Measurements from ENCODE around the gene RNF182. TPM values are rescaled to one million over a fixed set of nuclear protein-coding genes. Genes with fewer than 3 reads are reported as not detected.

The RNF182 gene
- total and polyA plus RNA-seq, 3 experiments from 2014 or later: not detected

- Mint-ChIP-seq H3K4me3 (no peak overlapping the region), H3K27ac (no peak overlapping the region), H3K9me3 (no peaks in the 10 kb centered on the region), H3K4me1 (peaks cover 0 to 5% (median 0%) of the 10 kb centered on the region in 3 donors), H3K27me3 (peaks cover 8 to 41% of the 10 kb centered on the region in 2 donors), H3K36me3 (no peaks in the 10 kb centered on the region)
- Histone ChIP-seq H3K4me1 (ENCODE audit: insufficient read depth, low read length) (no peaks in the 10 kb centered on the region), H3K27me3 (ENCODE audit: insufficient read depth, low read length, poor library complexity, severe bottlenecking) (peaks cover 3% of the 10 kb centered on the region), H3K27ac (ENCODE audit: low read depth, low read length) (no peak overlapping the region), H3K9me3 (ENCODE audit: low read length) (no peaks in the 10 kb centered on the region), H3K36me3 (ENCODE audit: insufficient read depth, low read length) (no peaks in the 10 kb centered on the region), H3K4me3 (ENCODE audit: low read length) (no peak overlapping the region)
- ChIA-PET POLR2A (no interaction called here), CTCF (interaction anchor here (1.3 to 4.7 kb wide), 4 partner anchors 10 to 233 kb away, joined by 4 to 36 read pairs (median 10); no protein-coding TSS in a partner anchor)
- DNase-seq: no peak
Observed at GRCh38 chr6:13911337-13911736, 13.4 kb upstream of the RNF182 start.

DNA sequence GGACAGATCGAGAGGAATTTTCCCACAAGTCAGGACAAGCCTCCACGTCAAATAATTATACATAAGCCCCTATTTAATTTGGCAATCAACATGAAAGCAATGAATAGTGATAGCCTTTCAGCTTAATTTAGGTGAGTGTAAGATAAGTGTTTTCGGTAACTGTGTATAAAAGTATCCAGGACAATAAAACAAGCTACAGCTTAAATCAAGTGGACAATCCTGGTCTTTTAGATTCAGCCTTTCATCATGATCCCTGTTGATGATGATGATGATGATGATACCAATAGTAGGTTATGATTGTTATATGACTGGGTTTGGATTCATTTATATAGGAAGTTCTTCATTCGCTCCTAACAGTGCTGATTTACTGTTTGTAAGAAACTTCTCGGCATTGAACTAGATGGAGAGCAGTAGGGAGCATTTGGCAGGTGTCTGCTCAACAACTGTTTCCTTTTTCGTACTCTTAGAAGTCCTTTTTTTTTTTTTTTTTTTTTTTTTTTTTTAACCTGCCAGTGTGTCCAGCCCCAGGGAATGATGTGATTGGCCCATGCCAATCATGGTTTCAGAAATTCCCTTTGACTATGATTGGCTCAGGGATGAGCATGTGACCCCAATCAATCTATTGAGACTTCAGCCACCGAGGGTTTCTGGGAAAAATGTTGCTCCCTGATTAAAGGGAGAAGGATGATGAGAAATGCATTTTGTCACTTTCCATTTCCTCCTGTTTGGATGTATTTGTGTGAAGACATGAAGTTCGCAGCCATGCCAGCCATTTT is 11.3 kb upstream of the RNF182 start:
- no peak for DNase-seq
- H3K27ac Mint-ChIP-seq: no peak overlapping the region
- peaks cover 0 to 5% (median 0%) of the 10 kb centered on the region in 3 donors for H3K4me1 Mint-ChIP-seq
- H3K4me1 ChIP-seq (ENCODE audit: insufficient read depth, low read length): no peaks in the 10 kb centered on the region
- CTCF ChIA-PET: interaction anchor here (1.1 to 2.4 kb wide), 2 partner anchors 153 to 231 kb away, joined by 6 to 11 read pairs; no protein-coding TSS in a partner anchor
- H3K9me3 ChIP-seq (ENCODE audit: low read length): no peaks in the 10 kb centered on the region
- POLR2A ChIA-PET: no interaction called here
- no peak overlapping the region for H3K4me3 ChIP-seq (ENCODE audit: low read length)
- no peaks in the 10 kb centered on the region for H3K36me3 Mint-ChIP-seq
- H3K9me3 Mint-ChIP-seq: no peaks in the 10 kb centered on the region
- H3K27me3 Mint-ChIP-seq: peaks cover 6 to 45% of the 10 kb centered on the region in 2 donors
- H3K4me3 Mint-ChIP-seq: no peak overlapping the region
- no peaks in the 10 kb centered on the region for H3K27me3 ChIP-seq (ENCODE audit: insufficient read depth, low read length, poor library complexity, severe bottlenecking)
- no peaks in the 10 kb centered on the region for H3K36me3 ChIP-seq (ENCODE audit: insufficient read depth, low read length)
- no peak overlapping the region for H3K27ac ChIP-seq (ENCODE audit: low read depth, low read length)

DNA sequence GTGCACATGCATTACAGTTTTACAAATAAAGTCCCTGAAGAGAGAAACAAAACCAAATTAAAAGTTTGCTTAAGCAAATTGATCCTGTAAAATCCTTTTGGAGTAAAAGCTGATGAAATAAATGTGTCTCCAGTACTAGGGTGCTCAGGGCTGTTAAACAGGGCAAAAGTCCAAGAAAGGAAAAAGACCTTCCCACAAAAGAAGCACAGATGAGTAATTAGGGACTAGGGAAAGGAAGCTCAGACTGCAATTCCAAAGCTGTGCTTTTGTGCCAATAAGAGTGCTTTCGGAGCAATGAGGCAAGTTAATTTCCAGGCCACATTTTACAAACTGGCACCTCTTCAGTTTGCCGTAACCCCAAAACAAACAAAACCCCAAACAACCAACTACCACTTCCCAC is 10.4 kb upstream of the RNF182 start:
- H3K4me1 Mint-ChIP-seq: no peaks in the 10 kb centered on the region
- H3K4me1 ChIP-seq (ENCODE audit: insufficient read depth, low read length): no peaks in the 10 kb centered on the region
- CTCF ChIA-PET: interaction anchor here (0.8 kb wide), 1 partner anchor 14 kb away, joined by 3 read pairs; no protein-coding TSS in a partner anchor
- no peak overlapping the region for H3K4me3 Mint-ChIP-seq
- H3K36me3 ChIP-seq (ENCODE audit: insufficient read depth, low read length): no peaks in the 10 kb centered on the region
- no peak overlapping the region for H3K27ac ChIP-seq (ENCODE audit: low read depth, low read length)
- DNase-seq: no peak
- no peak overlapping the region for H3K4me3 ChIP-seq (ENCODE audit: low read length)
- H3K36me3 Mint-ChIP-seq: no peaks in the 10 kb centered on the region
- peaks cover 6 to 48% of the 10 kb centered on the region in 2 donors for H3K27me3 Mint-ChIP-seq
- H3K9me3 Mint-ChIP-seq: no peaks in the 10 kb centered on the region
- no peaks in the 10 kb centered on the region for H3K9me3 ChIP-seq (ENCODE audit: low read length)
- POLR2A ChIA-PET: no interaction called here
- H3K27me3 ChIP-seq (ENCODE audit: insufficient read depth, low read length, poor library complexity, severe bottlenecking): no peaks in the 10 kb centered on the region
- no peak overlapping the region for H3K27ac Mint-ChIP-seq

- Histone ChIP-seq H3K27ac (ENCODE audit: low read depth, low read length) (no peak overlapping the region), H3K36me3 (ENCODE audit: insufficient read depth, low read length) (no peaks in the 10 kb centered on the region), H3K27me3 (ENCODE audit: insufficient read depth, low read length, poor library complexity, severe bottlenecking) (no peaks in the 10 kb centered on the region), H3K9me3 (ENCODE audit: low read length) (no peaks in the 10 kb centered on the region), H3K4me3 (ENCODE audit: low read length) (no peak overlapping the region), H3K4me1 (ENCODE audit: insufficient read depth, low read length) (no peaks in the 10 kb centered on the region)
- CTCF ChIA-PET: interaction anchor here (1.3 kb wide), 1 partner anchor 9 kb away, joined by 3 read pairs; the partner anchor contains the start of gene RNF182
- no peaks in the 10 kb centered on the region for H3K36me3 Mint-ChIP-seq
- no peaks in the 10 kb centered on the region for H3K9me3 Mint-ChIP-seq
- no peak for DNase-seq
- no peak overlapping the region for H3K4me3 Mint-ChIP-seq
- H3K4me1 Mint-ChIP-seq: no peaks in the 10 kb centered on the region
- H3K27ac Mint-ChIP-seq: no peak overlapping the region
- peaks cover 6 to 56% of the 10 kb centered on the region in 2 donors for H3K27me3 Mint-ChIP-seq
- POLR2A ChIA-PET: no interaction called here
Observed at GRCh38 chr6:13915561-13916229, 9.1 kb upstream of the RNF182 start.

DNA sequence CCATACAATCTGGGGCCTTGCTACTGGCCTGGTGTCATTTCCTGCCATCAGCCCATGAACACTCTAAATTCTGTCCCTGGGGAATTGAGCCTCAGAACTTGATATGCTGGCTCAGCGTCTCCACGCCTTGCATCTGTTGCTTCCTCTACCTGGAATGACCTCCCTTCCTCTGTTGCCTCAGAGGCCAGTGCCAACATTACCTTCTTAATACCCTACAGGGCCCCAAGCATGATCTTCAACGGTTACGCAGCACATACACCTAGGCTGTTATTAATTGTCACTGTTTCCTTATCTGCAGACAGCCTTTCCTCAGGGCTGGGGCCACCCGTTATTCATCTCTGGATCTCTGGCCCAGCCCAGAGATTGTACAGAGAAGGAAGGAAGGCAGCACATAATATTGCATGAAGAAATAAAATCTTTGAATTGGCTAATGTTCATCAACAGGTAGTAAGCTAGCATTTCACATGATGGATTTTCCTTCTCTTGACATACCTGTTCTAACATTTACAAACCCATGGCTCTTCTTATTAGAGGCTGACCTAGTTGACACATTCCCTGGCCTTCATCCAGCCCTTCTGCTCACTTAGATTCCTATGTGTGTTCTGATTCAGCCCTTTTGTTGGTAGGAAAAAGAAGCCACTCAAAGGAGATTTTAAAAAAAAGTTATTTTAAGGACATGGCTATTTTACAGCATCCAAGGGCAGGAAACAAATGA is 8.4 kb upstream of the RNF182 start:
- Mint-ChIP-seq H3K4me1 (no peaks in the 10 kb centered on the region), H3K27ac (peak overlapping the region in 1 of 8 donors; percentile 1), H3K9me3 (no peaks in the 10 kb centered on the region), H3K36me3 (no peaks in the 10 kb centered on the region), H3K4me3 (no peak overlapping the region), H3K27me3 (peaks cover 7 to 59% of the 10 kb centered on the region in 2 donors)
- Histone ChIP-seq H3K9me3 (ENCODE audit: low read length) (no peaks in the 10 kb centered on the region), H3K27ac (ENCODE audit: low read depth, low read length) (no peak overlapping the region), H3K4me1 (ENCODE audit: insufficient read depth, low read length) (no peaks in the 10 kb centered on the region), H3K27me3 (ENCODE audit: insufficient read depth, low read length, poor library complexity, severe bottlenecking) (no peaks in the 10 kb centered on the region), H3K36me3 (ENCODE audit: insufficient read depth, low read length) (no peaks in the 10 kb centered on the region), H3K4me3 (ENCODE audit: low read length) (no peak overlapping the region)
- CTCF ChIA-PET: interaction anchor here (1.3 kb wide), 1 partner anchor 8 kb away, joined by 3 read pairs; the partner anchor contains the start of gene RNF182
- POLR2A ChIA-PET: no interaction called here
- no peak for DNase-seq

GRCh38 chr6:13917141-13917540 is 7.6 kb upstream of the RNF182 start:
- Mint-ChIP-seq H3K9me3 (no peaks in the 10 kb centered on the region), H3K4me1 (no peaks in the 10 kb centered on the region), H3K27me3 (peaks cover 9 to 59% of the 10 kb centered on the region in 2 donors), H3K27ac (no peak overlapping the region), H3K36me3 (no peaks in the 10 kb centered on the region), H3K4me3 (no peak overlapping the region)
- Histone ChIP-seq H3K36me3 (ENCODE audit: insufficient read depth, low read length) (no peaks in the 10 kb centered on the region), H3K27ac (ENCODE audit: low read depth, low read length) (no peak overlapping the region), H3K27me3 (ENCODE audit: insufficient read depth, low read length, poor library complexity, severe bottlenecking) (no peaks in the 10 kb centered on the region), H3K4me3 (ENCODE audit: low read length) (no peak overlapping the region), H3K4me1 (ENCODE audit: insufficient read depth, low read length) (no peaks in the 10 kb centered on the region), H3K9me3 (ENCODE audit: low read length) (no peaks in the 10 kb centered on the region)
- ChIA-PET CTCF (no interaction called here), POLR2A (no interaction called here)
- no peak for DNase-seq

- Histone ChIP-seq H3K4me1 (ENCODE audit: insufficient read depth, low read length) (no peaks in the 10 kb centered on the region), H3K4me3 (ENCODE audit: low read length) (no peak overlapping the region), H3K36me3 (ENCODE audit: insufficient read depth, low read length) (no peaks in the 10 kb centered on the region), H3K9me3 (ENCODE audit: low read length) (no peaks in the 10 kb centered on the region), H3K27me3 (ENCODE audit: insufficient read depth, low read length, poor library complexity, severe bottlenecking) (peaks cover under 1% of the 10 kb centered on the region), H3K27ac (ENCODE audit: low read depth, low read length) (no peak overlapping the region)
- Mint-ChIP-seq H3K27ac (no peak overlapping the region), H3K27me3 (peaks cover 11 to 61% of the 10 kb centered on the region in 2 donors), H3K4me1 (peaks cover 0 to 2% (median 0%) of the 10 kb centered on the region in 3 donors), H3K4me3 (no peak overlapping the region), H3K36me3 (no peaks in the 10 kb centered on the region), H3K9me3 (no peaks in the 10 kb centered on the region)
- ChIA-PET CTCF (interaction anchor here (1.4 kb wide), 1 partner anchor 10 kb away, joined by 6 read pairs; no protein-coding TSS in a partner anchor), POLR2A (no interaction called here)
- DNase-seq: no peak
Observed at GRCh38 chr6:13918686-13919250, 6.0 kb upstream of the RNF182 start.
